ENCODE data around the gene NSD1. TPM values are rescaled to one million over a fixed set of nuclear protein-coding genes. Genes with fewer than 3 reads are reported as not detected.

NSD1 gene
- total and polyA plus RNA-seq, 9 of the 15 experiments (the other 6 are each of a cell fraction or from before 2014, with no cell fraction given) = 3.8 to 51.0 (median 24.7) TPM

GRCh38 chr5:177133096-177133852 lies at the start of gene NSD1 (continued):
- TF ChIP-seq IRF9 (tag; IDR thresholded peaks at IDR 0.05) = no peak
- TF ChIP-seq, protein P1, sequence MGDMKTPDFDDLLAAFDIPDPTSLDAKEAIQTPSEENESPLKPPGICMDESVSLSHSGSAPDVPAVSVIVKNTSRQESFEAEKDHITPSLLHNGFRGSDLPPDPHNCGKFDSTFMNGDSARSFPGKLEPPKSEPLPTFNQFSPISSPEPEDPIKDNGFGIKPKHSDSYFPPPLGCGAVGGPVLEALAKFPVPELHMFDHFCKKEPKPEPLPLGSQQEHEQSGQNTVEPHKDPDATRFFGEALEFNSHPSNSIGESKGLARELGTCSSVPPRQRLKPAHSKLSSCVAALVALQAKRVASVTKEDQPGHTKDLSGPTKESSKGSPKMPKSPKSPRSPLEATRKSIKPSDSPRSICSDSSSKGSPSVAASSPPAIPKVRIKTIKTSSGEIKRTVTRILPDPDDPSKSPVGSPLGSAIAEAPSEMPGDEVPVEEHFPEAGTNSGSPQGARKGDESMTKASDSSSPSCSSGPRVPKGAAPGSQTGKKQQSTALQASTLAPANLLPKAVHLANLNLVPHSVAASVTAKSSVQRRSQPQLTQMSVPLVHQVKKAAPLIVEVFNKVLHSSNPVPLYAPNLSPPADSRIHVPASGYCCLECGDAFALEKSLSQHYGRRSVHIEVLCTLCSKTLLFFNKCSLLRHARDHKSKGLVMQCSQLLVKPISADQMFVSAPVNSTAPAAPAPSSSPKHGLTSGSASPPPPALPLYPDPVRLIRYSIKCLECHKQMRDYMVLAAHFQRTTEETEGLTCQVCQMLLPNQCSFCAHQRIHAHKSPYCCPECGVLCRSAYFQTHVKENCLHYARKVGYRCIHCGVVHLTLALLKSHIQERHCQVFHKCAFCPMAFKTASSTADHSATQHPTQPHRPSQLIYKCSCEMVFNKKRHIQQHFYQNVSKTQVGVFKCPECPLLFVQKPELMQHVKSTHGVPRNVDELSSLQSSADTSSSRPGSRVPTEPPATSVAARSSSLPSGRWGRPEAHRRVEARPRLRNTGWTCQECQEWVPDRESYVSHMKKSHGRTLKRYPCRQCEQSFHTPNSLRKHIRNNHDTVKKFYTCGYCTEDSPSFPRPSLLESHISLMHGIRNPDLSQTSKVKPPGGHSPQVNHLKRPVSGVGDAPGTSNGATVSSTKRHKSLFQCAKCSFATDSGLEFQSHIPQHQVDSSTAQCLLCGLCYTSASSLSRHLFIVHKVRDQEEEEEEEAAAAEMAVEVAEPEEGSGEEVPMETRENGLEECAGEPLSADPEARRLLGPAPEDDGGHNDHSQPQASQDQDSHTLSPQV (IDR thresholded peaks at IDR 0.05) = peak; percentile 93
- 0 out of 2 replicates have a peak, but pooled peaks have one; percentile 47 for TF ChIP-seq SUPT5H (IDR thresholded peaks at IDR 0.05)
- 0 out of 2 replicates have a peak, but pooled peaks have one; percentile 25 for TF ChIP-seq ZNF263 (CRISPR knock-in tag; IDR thresholded peaks at IDR 0.05; ENCODE audit: borderline replicate concordance)
- TF ChIP-seq E2F6 (IDR thresholded peaks at IDR 0.05; ENCODE audit: borderline replicate concordance in 1 of 2, extremely low read depth in 1 of 2, insufficient read depth in 1 of 2, insufficient read length in 1 of 2, low read depth in 1 of 2, low read length in 1 of 2, poor library complexity in 1 of 2, severe bottlenecking in 1 of 2) = peak; percentile 80 to 87
- no peak for TF ChIP-seq PHTF2 (CRISPR knock-in tag; IDR thresholded peaks at IDR 0.05)
- TF ChIP-seq NFRKB (IDR thresholded peaks at IDR 0.05; ENCODE audit: low read depth) = peak; percentile 31; the same call in 1 of the 2 replicates
- TF ChIP-seq BHLHE40 (IDR thresholded peaks at IDR 0.05; ENCODE audit: low read length) = peak; percentile 66; the same call in 1 of the 2 replicates
- TF ChIP-seq ZNF668 (CRISPR knock-in tag; IDR thresholded peaks at IDR 0.05) = no peak
- TF ChIP-seq STAT5B (CRISPR knock-in tag; IDR thresholded peaks at IDR 0.05) = no peak
- TF ChIP-seq ARID3A (IDR thresholded peaks at IDR 0.05; ENCODE audit: borderline replicate concordance, low read depth, low read length) = no peak
- peak; percentile 81 for TF ChIP-seq SMAD4 (CRISPR knock-in tag; conservative IDR thresholded peaks at IDR 0.05)
- TF ChIP-seq, protein P2, sequence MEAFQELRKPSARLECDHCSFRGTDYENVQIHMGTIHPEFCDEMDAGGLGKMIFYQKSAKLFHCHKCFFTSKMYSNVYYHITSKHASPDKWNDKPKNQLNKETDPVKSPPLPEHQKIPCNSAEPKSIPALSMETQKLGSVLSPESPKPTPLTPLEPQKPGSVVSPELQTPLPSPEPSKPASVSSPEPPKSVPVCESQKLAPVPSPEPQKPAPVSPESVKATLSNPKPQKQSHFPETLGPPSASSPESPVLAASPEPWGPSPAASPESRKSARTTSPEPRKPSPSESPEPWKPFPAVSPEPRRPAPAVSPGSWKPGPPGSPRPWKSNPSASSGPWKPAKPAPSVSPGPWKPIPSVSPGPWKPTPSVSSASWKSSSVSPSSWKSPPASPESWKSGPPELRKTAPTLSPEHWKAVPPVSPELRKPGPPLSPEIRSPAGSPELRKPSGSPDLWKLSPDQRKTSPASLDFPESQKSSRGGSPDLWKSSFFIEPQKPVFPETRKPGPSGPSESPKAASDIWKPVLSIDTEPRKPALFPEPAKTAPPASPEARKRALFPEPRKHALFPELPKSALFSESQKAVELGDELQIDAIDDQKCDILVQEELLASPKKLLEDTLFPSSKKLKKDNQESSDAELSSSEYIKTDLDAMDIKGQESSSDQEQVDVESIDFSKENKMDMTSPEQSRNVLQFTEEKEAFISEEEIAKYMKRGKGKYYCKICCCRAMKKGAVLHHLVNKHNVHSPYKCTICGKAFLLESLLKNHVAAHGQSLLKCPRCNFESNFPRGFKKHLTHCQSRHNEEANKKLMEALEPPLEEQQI (IDR thresholded peaks at IDR 0.05) = no peak
- TF ChIP-seq SMARCE1 (IDR thresholded peaks at IDR 0.05) = no peak

Data from K562 (cell line).